ENCODE data around the gene DRGX.

Gene DRGX

DNA sequence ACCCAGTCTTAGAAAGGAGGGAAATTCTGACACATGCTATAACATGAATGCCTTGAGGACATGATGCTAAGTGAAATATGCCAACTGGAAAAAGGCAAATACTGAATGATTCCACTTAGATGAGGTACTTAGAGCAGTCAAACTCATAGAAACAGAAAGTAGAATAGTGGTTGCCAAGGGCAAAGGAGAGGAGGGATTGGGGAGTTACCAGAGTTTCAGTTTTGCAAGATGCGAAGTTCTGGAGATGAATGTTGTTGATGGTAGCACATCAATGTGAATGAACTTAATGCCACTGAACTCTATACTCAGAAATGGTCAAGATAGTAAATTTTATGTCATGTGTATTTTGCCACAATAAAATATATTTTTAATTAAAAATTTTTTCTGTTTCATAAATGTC is 38.9 kb downstream of the DRGX start:
- Mint-ChIP-seq H3K4me1 (ENCODE audit: low read depth) (peaks cover 3% of the 10 kb centered on the region), H3K27ac (no peak overlapping the region), H3K27me3 (ENCODE audit: low read depth) (no peaks in the 10 kb centered on the region), H3K36me3 (ENCODE audit: low read depth) (no peaks in the 10 kb centered on the region), H3K4me3 (no peak overlapping the region), H3K9me3 (no peaks in the 10 kb centered on the region)
- no peak for DNase-seq (ENCODE audit: low spot score)

- no peak for DNase-seq (ENCODE audit: low spot score)
- Mint-ChIP-seq H3K4me3 (no peak overlapping the region), H3K9me3 (no peaks in the 10 kb centered on the region), H3K27me3 (ENCODE audit: low read depth) (no peaks in the 10 kb centered on the region), H3K27ac (no peak overlapping the region), H3K36me3 (ENCODE audit: low read depth) (no peaks in the 10 kb centered on the region), H3K4me1 (ENCODE audit: low read depth) (peaks cover 3% of the 10 kb centered on the region)
These were observed 39.7 kb downstream of the DRGX start for GRCh38 chr10:49356181-49356580.

GRCh38 chr10:49355221-49355620 is 40.7 kb downstream of the DRGX start:
- H3K36me3 Mint-ChIP-seq (ENCODE audit: low read depth): no peaks in the 10 kb centered on the region
- no peak for DNase-seq (ENCODE audit: low spot score)
- H3K27ac Mint-ChIP-seq: no peak overlapping the region
- H3K9me3 Mint-ChIP-seq: peaks cover 3% of the 10 kb centered on the region
- H3K4me1 Mint-ChIP-seq (ENCODE audit: low read depth): peaks cover 3% of the 10 kb centered on the region
- H3K27me3 Mint-ChIP-seq (ENCODE audit: low read depth): no peaks in the 10 kb centered on the region
- H3K4me3 Mint-ChIP-seq: no peak overlapping the region

GRCh38 chr10:49354593-49354992 is 41.3 kb downstream of the DRGX start:
- no peak overlapping the region for H3K27ac Mint-ChIP-seq
- H3K4me1 Mint-ChIP-seq (ENCODE audit: low read depth): peaks cover 3% of the 10 kb centered on the region
- H3K36me3 Mint-ChIP-seq (ENCODE audit: low read depth): no peaks in the 10 kb centered on the region

GRCh38 chr10:49353895-49354566 is 41.9 kb downstream of the DRGX start:
- H3K9me3 Mint-ChIP-seq: peaks cover 5% of the 10 kb centered on the region
- H3K4me3 Mint-ChIP-seq: no peak overlapping the region
- no peak for DNase-seq (ENCODE audit: low spot score)
- no peak overlapping the region for H3K27ac Mint-ChIP-seq
- peaks cover 3% of the 10 kb centered on the region for H3K4me1 Mint-ChIP-seq (ENCODE audit: low read depth)
- no peaks in the 10 kb centered on the region for H3K36me3 Mint-ChIP-seq (ENCODE audit: low read depth)
- no peaks in the 10 kb centered on the region for H3K27me3 Mint-ChIP-seq (ENCODE audit: low read depth)

More at GRCh38 chr10:49354593-49354992, 41.3 kb downstream of the DRGX start:
- DNase-seq (ENCODE audit: low spot score): no peak
- H3K9me3 Mint-ChIP-seq: peaks cover 5% of the 10 kb centered on the region
- no peaks in the 10 kb centered on the region for H3K27me3 Mint-ChIP-seq (ENCODE audit: low read depth)
- no peak overlapping the region for H3K4me3 Mint-ChIP-seq

- Mint-ChIP-seq H3K27ac (no peak overlapping the region), H3K9me3 (peaks cover 5% of the 10 kb centered on the region), H3K4me1 (ENCODE audit: low read depth) (peaks cover 3% of the 10 kb centered on the region), H3K27me3 (ENCODE audit: low read depth) (no peaks in the 10 kb centered on the region), H3K4me3 (no peak overlapping the region), H3K36me3 (ENCODE audit: low read depth) (no peaks in the 10 kb centered on the region)
- DNase-seq (ENCODE audit: low spot score): no peak
These were observed 42.6 kb downstream of the DRGX start for GRCh38 chr10:49353026-49353894.

- no peak for DNase-seq (ENCODE audit: low spot score)
- Mint-ChIP-seq H3K9me3 (peaks cover 5% of the 10 kb centered on the region), H3K4me1 (ENCODE audit: low read depth) (peaks cover 3% of the 10 kb centered on the region), H3K36me3 (ENCODE audit: low read depth) (no peaks in the 10 kb centered on the region), H3K27ac (no peak overlapping the region), H3K27me3 (ENCODE audit: low read depth) (no peaks in the 10 kb centered on the region), H3K4me3 (no peak overlapping the region)
These were observed 43.6 kb downstream of the DRGX start for GRCh38 chr10:49352323-49352722.

GRCh38 chr10:49351669-49352068 is 44.2 kb downstream of the DRGX start:
- Mint-ChIP-seq H3K4me1 (ENCODE audit: low read depth) (no peaks in the 10 kb centered on the region), H3K27me3 (ENCODE audit: low read depth) (peaks cover 2% of the 10 kb centered on the region), H3K9me3 (peaks cover 5% of the 10 kb centered on the region), H3K36me3 (ENCODE audit: low read depth) (no peaks in the 10 kb centered on the region), H3K4me3 (no peak overlapping the region), H3K27ac (no peak overlapping the region)
- no peak for DNase-seq (ENCODE audit: low spot score)

- peaks cover 5% of the 10 kb centered on the region for H3K9me3 Mint-ChIP-seq
- no peaks in the 10 kb centered on the region for H3K36me3 Mint-ChIP-seq (ENCODE audit: low read depth)
- H3K4me3 Mint-ChIP-seq: no peak overlapping the region
- DNase-seq (ENCODE audit: low spot score): no peak
- peaks cover 2% of the 10 kb centered on the region for H3K27me3 Mint-ChIP-seq (ENCODE audit: low read depth)
- H3K4me1 Mint-ChIP-seq (ENCODE audit: low read depth): no peaks in the 10 kb centered on the region
- no peak overlapping the region for H3K27ac Mint-ChIP-seq
These were observed 44.9 kb downstream of the DRGX start for GRCh38 chr10:49350846-49351532.

DNA sequence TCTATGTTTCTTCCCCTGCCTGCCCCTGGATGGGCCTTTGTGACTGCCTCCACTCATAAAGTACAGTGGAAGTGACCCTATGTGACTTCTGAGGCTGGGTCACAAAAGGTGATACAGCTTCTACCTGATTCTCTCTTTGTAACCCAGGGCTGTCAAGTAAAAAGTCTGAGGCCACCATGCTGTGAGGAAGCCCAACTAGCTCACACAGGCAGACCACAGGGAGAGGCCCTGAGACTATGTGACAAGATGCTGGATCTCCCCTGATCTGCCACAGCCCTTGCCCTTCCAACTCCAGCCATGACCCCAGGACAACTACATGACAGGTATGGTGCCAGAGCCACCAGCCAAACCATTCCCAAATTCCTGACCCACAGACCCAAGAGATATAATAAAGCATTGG is 45.8 kb downstream of the DRGX start:
- Mint-ChIP-seq H3K4me1 (ENCODE audit: low read depth) (no peaks in the 10 kb centered on the region), H3K36me3 (ENCODE audit: low read depth) (no peaks in the 10 kb centered on the region), H3K4me3 (no peak overlapping the region), H3K27ac (no peak overlapping the region), H3K27me3 (ENCODE audit: low read depth) (peaks cover 8% of the 10 kb centered on the region), H3K9me3 (peaks cover 5% of the 10 kb centered on the region)
- no peak for DNase-seq (ENCODE audit: low spot score)

DNA sequence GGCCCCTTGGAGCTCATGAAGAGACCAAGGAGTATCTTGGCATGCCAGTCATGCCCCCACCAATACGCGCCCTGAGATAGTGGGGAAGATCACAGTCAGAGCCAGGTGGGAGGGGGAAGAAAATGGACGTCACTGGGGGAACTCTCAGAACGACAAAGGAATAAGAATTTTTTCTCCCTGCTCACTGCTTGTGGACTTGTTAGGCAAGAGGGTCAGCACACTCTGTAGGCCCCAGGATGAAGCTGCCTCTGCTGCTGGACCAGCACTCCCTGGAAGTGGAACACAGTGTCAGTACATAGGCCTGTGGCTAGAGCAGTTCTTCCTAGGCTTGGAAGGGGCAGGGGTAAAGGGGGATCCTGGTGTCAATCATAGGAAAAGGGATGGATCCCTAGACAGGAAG is 46.5 kb downstream of the DRGX start:
- DNase-seq (ENCODE audit: low spot score): no peak
- H3K9me3 Mint-ChIP-seq: peaks cover 5% of the 10 kb centered on the region
- H3K27me3 Mint-ChIP-seq (ENCODE audit: low read depth): peaks cover 8% of the 10 kb centered on the region
- H3K36me3 Mint-ChIP-seq (ENCODE audit: low read depth): no peaks in the 10 kb centered on the region
- H3K4me3 Mint-ChIP-seq: no peak overlapping the region
- no peaks in the 10 kb centered on the region for H3K4me1 Mint-ChIP-seq (ENCODE audit: low read depth)
- no peak overlapping the region for H3K27ac Mint-ChIP-seq

DNA sequence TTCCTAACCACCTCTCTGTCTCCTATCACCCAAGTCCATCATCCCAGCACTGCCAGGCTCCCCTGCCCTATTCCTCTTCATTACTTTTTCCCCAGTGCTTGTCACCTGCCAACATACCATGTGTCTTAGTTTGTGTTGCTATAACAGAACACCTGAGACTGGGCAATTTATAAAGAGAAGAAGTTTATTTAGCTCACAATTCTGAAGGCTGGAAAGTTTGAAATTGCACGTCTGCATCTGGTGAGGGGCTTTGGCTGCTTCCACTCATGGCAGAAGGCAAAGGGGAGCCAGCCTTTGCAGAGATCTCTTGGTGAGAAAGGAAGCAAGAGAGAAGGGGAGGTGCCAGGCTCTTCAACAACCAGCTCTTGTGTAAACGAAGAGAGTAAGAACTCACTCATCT is 47.3 kb downstream of the DRGX start:
- Mint-ChIP-seq H3K4me1 (ENCODE audit: low read depth) (no peaks in the 10 kb centered on the region), H3K27me3 (ENCODE audit: low read depth) (peaks cover 12% of the 10 kb centered on the region), H3K9me3 (peaks cover 5% of the 10 kb centered on the region), H3K36me3 (ENCODE audit: low read depth) (no peaks in the 10 kb centered on the region), H3K27ac (no peak overlapping the region), H3K4me3 (no peak overlapping the region)
- no peak for DNase-seq (ENCODE audit: low spot score)

- DNase-seq (ENCODE audit: low spot score): no peak
- H3K4me3 Mint-ChIP-seq: no peak overlapping the region
- no peaks in the 10 kb centered on the region for H3K4me1 Mint-ChIP-seq (ENCODE audit: low read depth)
- H3K27ac Mint-ChIP-seq: no peak overlapping the region
- H3K36me3 Mint-ChIP-seq (ENCODE audit: low read depth): no peaks in the 10 kb centered on the region
- peaks cover 5% of the 10 kb centered on the region for H3K9me3 Mint-ChIP-seq
- H3K27me3 Mint-ChIP-seq (ENCODE audit: low read depth): peaks cover 12% of the 10 kb centered on the region
These were observed 48.1 kb downstream of the DRGX start for GRCh38 chr10:49347827-49348226.

DNA sequence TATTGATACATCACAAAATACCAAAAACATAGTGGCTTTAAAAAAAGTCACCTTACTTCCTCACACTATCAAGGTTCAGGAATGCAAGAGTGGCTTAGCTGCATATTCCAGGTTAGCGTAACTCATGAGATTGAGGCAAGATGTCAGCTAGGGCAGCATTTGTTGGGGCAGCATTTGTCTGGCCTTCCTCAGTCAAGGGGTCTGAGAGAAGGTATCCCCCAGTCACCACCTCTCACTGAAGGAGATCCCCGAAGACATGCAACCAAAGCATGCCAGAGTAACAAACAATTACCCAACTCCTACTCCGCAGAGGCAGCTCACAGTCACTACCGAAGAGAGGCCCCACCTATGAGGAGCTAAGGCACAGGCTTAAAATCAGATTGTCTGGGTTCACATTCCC is 48.5 kb downstream of the DRGX start:
- Mint-ChIP-seq H3K4me1 (ENCODE audit: low read depth) (no peaks in the 10 kb centered on the region), H3K9me3 (peaks cover 5% of the 10 kb centered on the region), H3K27ac (no peak overlapping the region), H3K4me3 (no peak overlapping the region), H3K36me3 (ENCODE audit: low read depth) (no peaks in the 10 kb centered on the region), H3K27me3 (ENCODE audit: low read depth) (peaks cover 12% of the 10 kb centered on the region)
- no peak for DNase-seq (ENCODE audit: low spot score)
